HT1080 (cell line): Measurements from ENCODE around the gene GPR68. TPM values are rescaled to one million over a fixed set of nuclear protein-coding genes. Genes with fewer than 3 reads are reported as not detected.
A peak's percentile ranks its signal among the peaks of the same experiment; 100 is the strongest.
"Not testable (repeated sequence)": the region's sequence is repeated elsewhere in the genome, so short reads cannot be mapped to it uniquely, and the experiment has no call there.

Experiments
- DNase-seq: peaks from one replicate; pipeline ENCODE4 v3.0.0-alpha.2; 2015; ENCODE audit warnings: low read depth
- total RNA-seq: library from RNA; depleted of rRNA; stranded (reverse); fragments of >200 nt; shearing (Covaris generic); gene quantifications from 2 replicates; pipeline ENCODE4 v1.2.3, GENCODE V29; 2014

GPR68 gene
- total RNA-seq, 1 experiment from 2014 or later = 2.3 TPM

DNA sequence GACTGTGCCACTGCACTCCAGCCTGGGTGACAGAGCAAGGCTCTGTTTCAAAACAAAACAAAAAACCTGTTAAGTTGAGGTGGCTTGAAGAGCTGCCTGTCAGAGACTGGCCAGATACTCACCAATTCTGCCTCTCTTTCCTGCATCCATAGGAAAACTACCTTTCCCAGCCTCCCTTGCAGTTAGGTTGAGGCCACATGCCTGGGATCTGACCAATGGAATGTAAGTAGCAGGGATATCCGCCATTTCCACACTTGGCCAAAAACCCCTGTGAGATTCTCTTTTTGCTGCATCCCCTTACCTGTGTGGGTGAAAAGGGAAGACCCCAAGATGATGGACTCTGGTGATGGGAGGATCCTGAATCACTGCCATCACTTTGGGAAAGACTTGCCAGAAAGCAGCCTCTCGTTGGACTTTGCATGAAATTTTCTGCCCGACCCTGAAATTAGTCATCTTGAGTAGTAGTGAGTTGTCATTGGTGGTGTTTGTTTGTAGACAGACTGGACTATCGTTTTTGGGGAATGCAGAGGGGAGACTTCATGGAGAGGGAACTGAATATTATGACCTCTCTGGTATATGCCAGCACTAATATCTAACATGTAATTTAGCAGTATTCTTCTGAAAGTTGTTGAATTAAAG, 14.0 kb downstream of the GPR68 start:
- peak; percentile 79 for DNase-seq

GRCh38 chr14:91229743-91230200, 14.7 kb downstream of the GPR68 start:
- DNase-seq = peak; percentile 96

DNA sequence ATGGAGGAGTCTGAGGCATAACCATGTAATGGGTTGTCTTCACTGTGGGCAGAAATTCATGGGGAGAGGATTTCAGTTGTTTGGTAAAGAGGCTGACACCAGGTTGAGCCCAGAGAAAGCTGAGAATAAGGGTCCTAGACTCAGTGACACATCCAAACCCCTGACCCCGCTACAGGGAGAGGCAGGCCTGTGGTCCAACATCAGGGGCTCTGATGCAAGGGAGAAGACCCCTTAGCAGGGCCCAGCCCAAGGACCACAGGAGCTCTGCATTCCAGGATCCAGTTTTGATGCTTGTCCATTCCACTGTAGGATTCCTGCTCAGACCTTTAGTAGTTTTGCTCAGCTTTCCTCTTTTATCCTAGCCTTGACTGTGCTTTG, 15.5 kb downstream of the GPR68 start:
- no peak for DNase-seq

DNA sequence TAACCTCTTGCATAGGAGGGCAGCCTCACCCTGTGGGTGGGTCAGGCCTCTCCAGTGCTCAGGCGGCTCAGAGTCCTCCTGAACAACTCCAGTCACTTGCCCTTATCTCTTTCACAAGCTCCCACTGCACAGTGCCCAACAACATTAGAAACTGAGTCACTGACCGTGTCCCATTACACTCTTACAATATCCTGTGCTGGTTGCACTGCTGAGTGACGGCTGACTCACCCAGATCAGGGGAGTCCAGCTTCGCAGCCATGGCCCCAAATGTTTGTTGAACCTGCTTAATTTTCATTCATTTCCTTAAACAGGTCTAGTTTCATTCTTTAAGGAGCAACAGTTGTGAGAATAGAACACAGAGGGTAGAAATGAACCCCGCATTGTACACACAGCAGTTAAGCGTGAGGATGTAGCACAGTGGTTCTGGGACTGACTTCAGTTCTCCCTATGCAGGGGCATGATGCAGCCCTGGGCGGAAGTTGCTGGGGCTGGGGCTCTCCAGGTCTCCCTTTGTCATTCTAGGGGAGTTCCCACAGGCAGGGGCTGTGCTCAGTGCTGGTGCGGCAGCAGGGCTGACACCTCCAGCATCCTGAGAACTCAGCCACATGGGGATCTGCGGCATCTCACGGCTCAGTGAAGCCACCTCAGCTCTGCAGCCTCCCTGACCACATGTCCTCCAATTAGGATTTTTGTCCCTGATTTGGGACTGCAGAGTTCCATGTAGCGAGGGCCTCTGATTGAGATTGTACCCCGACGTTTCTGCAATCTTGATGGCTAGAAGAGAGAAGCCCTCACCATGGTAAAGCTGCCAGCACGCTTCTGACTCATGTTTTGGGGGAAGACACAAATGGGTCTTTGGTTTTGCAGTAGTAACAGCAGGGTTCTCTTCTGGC, 16.1 kb downstream of the GPR68 start:
- DNase-seq = peak; percentile 88

DNA sequence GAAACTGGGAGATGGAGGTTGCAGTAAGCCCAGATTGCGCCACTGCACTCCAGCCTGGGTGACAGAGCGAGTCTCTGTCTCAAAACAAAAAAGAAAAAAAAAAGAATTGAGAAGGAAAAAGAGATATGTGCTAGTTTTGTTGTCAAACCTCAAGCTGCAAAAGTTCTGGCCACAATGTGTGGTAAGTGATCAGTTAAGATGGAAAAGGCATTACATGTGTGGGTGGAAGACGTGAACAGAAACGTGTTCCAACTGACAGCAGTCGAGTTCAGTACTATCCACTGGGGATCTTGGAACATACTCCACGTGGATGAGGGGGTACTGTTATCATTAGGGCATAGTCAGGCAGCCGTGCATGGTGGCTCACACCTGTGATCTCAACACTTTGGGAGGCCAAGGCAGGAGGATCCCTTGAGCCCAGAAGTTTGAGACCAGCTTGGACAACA, 17.3 kb downstream of the GPR68 start:
- DNase-seq = no peak

GRCh38 chr14:91226360-91226759, 18.1 kb downstream of the GPR68 start:
- not testable (repeated sequence) for DNase-seq

DNA sequence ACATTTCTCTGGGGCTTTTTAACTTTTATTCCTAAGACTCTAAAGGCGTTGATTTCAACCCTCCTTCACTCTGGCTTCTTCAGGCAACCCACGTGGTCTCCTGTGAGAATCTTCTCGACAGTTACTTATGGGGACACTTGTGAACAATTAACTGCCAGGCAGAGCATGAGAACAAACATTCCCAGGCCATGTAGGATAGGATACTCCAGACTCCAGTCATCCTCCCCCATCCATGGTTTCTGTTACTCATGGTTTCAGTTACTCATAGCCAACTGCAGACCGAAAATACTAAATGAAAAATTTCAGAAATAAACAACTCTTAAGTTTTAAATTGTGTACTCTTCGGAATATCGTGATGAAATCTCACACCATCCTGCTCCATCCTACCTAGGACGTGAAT, 19.5 kb downstream of the GPR68 start:
- DNase-seq = no peak

- peak; percentile 66 for DNase-seq
Observed at GRCh38 chr14:91223028-91223783, 21.3 kb downstream of the GPR68 start.

- no peak for DNase-seq
Observed at GRCh38 chr14:91221270-91221669, 23.2 kb downstream of the GPR68 start.

- DNase-seq = no peak
Observed at GRCh38 chr14:91220581-91221000, 23.9 kb downstream of the GPR68 start.

DNA sequence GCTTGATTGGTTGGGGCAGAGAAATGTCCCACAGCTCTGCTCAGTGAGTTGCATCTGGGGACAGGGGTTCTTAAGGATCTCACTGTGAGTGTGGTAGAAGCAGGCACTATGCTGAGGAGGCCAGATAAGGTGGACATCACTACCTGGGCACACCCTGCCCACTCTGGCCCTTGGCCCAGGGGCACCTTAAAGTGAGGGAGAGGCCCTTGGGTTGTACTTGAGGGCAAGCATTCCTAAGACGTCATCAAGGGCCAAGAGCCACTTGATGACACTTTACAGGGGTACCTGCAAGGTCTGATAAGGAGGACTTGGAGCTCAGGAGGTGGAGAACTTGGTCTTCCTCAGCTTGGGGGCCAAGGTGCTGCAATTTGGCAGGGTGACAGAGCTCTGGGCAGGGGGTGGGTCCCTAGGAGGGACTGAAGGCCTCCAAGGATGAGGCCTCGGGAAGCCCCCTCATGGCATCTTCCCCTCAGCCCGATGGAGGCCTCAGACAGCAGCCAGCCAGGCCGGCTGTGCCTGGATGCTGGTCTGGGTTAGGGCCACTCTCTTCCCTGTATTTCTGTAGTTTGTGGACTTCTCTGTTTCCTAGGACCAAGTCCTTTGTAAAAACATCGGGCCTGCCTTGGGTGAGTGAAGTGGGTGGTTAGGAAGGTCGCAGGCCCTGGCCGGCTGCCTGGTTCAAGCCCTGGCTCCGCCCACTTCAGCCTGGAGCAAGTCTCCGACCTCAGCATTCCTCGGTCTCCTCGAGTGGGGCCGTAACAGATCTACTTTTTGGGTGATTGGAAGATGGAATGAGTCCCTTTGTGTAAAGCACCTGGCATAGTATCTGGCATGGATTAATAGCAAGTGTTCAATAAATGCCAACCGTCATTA, 24.8 kb downstream of the GPR68 start:
- no peak for DNase-seq

DNA sequence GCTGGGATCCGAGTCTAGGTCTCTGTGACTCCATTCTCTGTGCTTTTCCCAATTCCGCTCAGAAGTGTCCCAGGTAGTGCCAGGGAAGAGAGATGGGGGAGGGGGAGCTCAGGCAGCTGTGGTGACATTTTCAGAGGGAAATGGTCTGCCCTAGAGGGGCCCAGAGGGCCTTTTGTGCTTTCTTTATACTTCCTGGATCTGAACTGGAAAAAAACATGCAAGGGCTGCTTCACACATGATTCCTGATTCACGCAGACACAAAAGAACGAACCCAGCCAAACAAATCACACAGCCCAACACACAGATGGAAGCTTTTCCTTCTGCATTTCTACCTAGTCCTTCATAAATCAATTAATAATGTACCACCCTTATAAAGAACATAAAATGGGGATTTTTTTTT, 26.5 kb downstream of the GPR68 start:
- no peak for DNase-seq

DNA sequence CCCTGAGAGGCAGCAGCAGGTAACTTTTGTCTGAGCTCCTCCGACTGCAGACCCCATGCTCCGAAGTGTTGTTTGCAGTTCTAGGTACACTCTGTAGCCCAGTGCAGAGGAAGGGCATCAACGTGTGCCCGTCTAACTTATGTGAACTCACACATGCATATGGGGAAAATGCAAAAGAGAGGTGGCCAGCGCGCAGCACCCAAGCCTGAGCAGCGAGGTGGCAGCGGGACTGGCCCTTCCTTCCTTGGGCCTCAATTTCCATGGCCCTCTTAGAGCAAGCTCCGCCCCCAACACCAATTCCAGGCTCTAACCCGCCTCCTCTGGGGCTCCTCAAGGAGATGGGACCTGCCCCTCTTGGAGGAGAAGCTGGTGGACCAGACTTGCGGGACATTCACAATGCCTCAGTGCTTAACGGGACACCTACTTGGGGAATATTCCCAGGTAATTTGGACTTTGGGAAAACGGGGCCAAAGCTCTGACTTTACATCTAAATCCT, 27.7 kb downstream of the GPR68 start:
- no peak for DNase-seq

DNA sequence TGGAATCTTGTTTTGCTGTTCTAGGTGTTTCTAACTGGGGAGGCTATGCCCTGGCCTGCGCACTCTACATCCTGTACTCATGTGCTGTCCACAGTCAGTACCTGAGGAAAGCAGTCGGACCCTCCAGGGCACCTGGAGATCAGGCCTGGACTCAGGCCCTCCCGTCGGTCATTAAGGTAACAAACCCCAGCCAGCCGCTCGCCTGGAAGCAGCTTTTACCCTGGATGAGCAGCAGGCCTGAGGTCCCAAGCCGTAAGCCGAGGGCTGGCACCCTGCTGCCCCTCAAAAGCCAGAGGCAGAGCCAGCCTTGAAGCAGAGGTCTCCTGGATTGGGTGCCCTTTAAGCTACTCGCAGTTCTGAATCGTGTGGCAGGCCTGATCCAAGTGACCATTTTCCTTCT, 29.1 kb downstream of the GPR68 start:
- DNase-seq = no peak

GRCh38 chr14:91214306-91214705, 30.2 kb downstream of the GPR68 start:
- DNase-seq = no peak

DNA sequence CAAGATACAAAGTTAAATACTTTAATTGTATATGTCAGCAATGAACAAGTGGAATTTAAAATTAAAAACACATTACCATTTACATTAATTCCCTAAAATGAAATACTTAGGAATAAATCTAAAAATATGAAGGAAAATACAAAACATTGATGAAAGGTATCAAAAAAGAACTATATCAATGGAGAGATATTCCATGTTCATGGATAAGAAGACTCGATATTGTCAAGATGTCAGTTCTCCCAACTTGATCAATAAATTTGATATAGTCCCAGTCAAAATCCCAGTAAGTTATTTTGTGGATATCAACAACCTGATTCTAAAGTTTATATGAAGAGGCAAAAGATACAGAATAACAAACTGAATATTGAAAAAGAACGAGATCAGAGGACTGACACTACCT, 33.5 kb downstream of the GPR68 start:
- no peak for DNase-seq

GRCh38 chr14:91207008-91207407, 37.5 kb downstream of the GPR68 start:
- no peak for DNase-seq

DNA sequence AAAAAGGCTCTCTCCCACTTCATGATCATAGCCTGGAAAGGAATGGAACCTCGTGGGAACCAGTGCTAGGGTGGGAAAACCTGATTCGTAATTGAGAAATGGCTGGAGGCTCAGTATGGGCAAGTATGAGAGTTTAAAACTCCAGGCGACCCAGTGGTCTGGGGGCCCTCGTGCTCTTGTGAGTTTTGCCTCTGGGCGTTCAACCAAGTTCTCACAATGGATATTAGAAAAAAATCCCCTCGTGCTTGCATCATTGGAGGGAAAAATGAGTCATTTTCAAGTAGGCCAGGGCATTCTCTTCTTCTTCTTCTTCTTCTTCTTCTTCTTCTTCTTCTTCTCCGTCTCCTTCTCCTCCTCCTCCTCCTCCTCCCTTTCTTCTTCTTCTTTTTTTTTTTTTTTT, 39.0 kb downstream of the GPR68 start:
- peak; percentile 29 for DNase-seq

DNA sequence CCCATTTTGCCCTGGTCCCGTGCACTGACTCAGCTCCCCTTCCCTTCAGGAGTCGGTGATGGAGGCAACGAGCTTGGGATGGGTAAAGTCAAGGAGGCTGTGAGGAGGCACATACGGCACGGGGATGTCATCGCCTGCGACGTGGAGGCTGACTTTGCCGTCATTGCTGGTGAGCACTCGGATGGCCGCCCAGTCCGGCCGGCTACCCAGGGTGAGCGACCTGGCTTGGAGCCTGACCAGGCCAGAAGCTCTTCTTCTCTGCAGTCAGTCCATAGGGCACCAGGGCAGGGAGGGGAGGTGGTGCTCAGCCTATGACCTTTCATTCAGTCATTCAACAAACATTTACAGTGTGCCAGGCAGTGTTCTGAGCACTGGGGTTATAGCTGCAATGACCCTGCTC, 39.8 kb downstream of the GPR68 start:
- no peak for DNase-seq

GRCh38 chr14:91202234-91202974, 42.1 kb downstream of the GPR68 start:
- peak; percentile 89 for DNase-seq
